ENCODE data around the gene GJA9. TPM values are rescaled to one million over a fixed set of nuclear protein-coding genes. Genes with fewer than 3 reads are reported as not detected.

GJA9 gene
- total and polyA plus RNA-seq, 12 donors = not detected

GRCh38 chr1:38826262-38826661, 55.1 kb downstream of the GJA9 start:
- 59 to 71% (median 63%) methylated on average over 3 of the region's 3 CpGs for WGBS, 4 donors
- no peaks in the 10 kb centered on the region for H3K4me1 ChIP-seq (replicated peaks in 1 of 2)
- DNase-seq = no peak
- no peak overlapping the region for H3K4me3 ChIP-seq
- H3K27me3 ChIP-seq = no peaks in the 10 kb centered on the region
- H3K36me3 ChIP-seq (replicated peaks in 1 of 2) = no peaks in the 10 kb centered on the region
- H3K27ac ChIP-seq = no peak overlapping the region
- TF ChIP-seq CTCF (IDR thresholded peaks at IDR 0.05) (no peak), POLR2A (IDR thresholded peaks at IDR 0.05) (no peak)
- H3K9me3 ChIP-seq (replicated peaks in 1 of 3) = no peaks in the 10 kb centered on the region
- intact Hi-C loops (cut with DNase I) = no loop called here

Small RNAs within 50 kb of the gene (small RNA-seq; reads per million reads assigned to genes)
- gene GJA9-MYCBP (0 reads per million in 2 donors), gene RNU6-605P (0 reads per million in 2 donors)

Other genes with a start within 250 kb of the GJA9 start
- gene RRAGC, start 21.8 kb downstream of the GJA9 start, total RNA-seq = 10 to 100 TPM in 8 of 9 donors, 1 to 10 TPM in 1; 8.8 to 27.7 (median 16.9) TPM
- 10 to 100 TPM in 1 of 3 donors, 1 to 10 TPM in 2; 7.5 to 28.8 (median 9.8) TPM for gene RRAGC, start 21.8 kb downstream of the GJA9 start, polyA plus RNA-seq
- gene MYCBP, start 8.2 kb downstream of the GJA9 start, total RNA-seq = 10 to 100 TPM in 8 of 9 donors, 1 to 10 TPM in 1; 6.8 to 97.3 (median 18.5) TPM
- 10 to 100 TPM in 1 of 3 donors, 1 to 10 TPM in 2; 5.5 to 36.1 (median 7.7) TPM for gene MYCBP, start 8.2 kb downstream of the GJA9 start, polyA plus RNA-seq
- under 1 TPM in 4 of 9 donors, not detected in 5; 0.11 to 0.69 (median 0.44) TPM for gene RHBDL2, start 60.2 kb upstream of the GJA9 start, total RNA-seq
- under 1 TPM; 0.07 to 0.35 (median 0.24) TPM for gene RHBDL2, start 60.2 kb upstream of the GJA9 start, polyA plus RNA-seq
- gene AKIRIN1, start 109.7 kb upstream of the GJA9 start, total RNA-seq = 10 to 100 TPM; 25.8 to 71.3 (median 42.9) TPM
- gene AKIRIN1, start 109.7 kb upstream of the GJA9 start, polyA plus RNA-seq = 10 to 100 TPM in 2 of 3 donors, 1 to 10 TPM in 1; 9.1 to 56.0 (median 14.8) TPM
- 100 to 1,000 TPM; 201 to 672 (median 315) TPM for gene NDUFS5, start 144.8 kb upstream of the GJA9 start, total RNA-seq
- gene NDUFS5, start 144.8 kb upstream of the GJA9 start, polyA plus RNA-seq = 1,000 to 10,000 TPM in 2 of 3 donors, 100 to 1,000 TPM in 1; 659 to 1,638 (median 1,300) TPM

Data from adrenal gland (tissue), 12 donors.